Hippocampal formation (tissue), 2 donors: ENCODE data around the gene PLOD2.

Experiments
- DNase-seq, 2 donors: peaks; one replicate each; lab custom pipeline; 2025; lab: John Stamatoyannopoulos, UW

The PLOD2 gene

GRCh38 chr3:146100180-146100579 is 60.8 kb downstream of the PLOD2 start:
- DNase-seq = no peak

GRCh38 chr3:146099316-146099715 is 61.7 kb downstream of the PLOD2 start:
- DNase-seq = no peak

GRCh38 chr3:146093896-146094295 is 67.1 kb downstream of the PLOD2 start:
- DNase-seq = no peak

GRCh38 chr3:146092230-146092629 is 68.8 kb downstream of the PLOD2 start:
- no peak for DNase-seq

- no peak for DNase-seq
These were observed 69.6 kb downstream of the PLOD2 start for GRCh38 chr3:146091397-146091796.

GRCh38 chr3:146090521-146090920 is 70.5 kb downstream of the PLOD2 start:
- no peak for DNase-seq

- no peak for DNase-seq
These were observed 72.1 kb downstream of the PLOD2 start for GRCh38 chr3:146088840-146089239.

- DNase-seq = no peak
These were observed 73.9 kb downstream of the PLOD2 start for GRCh38 chr3:146087116-146087515.

- no peak for DNase-seq
These were observed 74.8 kb downstream of the PLOD2 start for GRCh38 chr3:146086211-146086610.

- DNase-seq = no peak
These were observed 75.3 kb downstream of the PLOD2 start for GRCh38 chr3:146085678-146086077.

GRCh38 chr3:146080578-146080977 is 80.4 kb downstream of the PLOD2 start:
- no peak for DNase-seq

GRCh38 chr3:146078031-146078430 is 83.0 kb downstream of the PLOD2 start:
- no peak for DNase-seq

GRCh38 chr3:146077181-146077580 is 83.8 kb downstream of the PLOD2 start:
- DNase-seq = no peak

GRCh38 chr3:146072824-146073223 is 88.2 kb downstream of the PLOD2 start:
- DNase-seq = no peak

GRCh38 chr3:146072061-146072460 is 88.9 kb downstream of the PLOD2 start:
- DNase-seq = no peak

- no peak for DNase-seq
These were observed 89.4 kb downstream of the PLOD2 start for GRCh38 chr3:146071632-146072031.

- DNase-seq = no peak
These were observed 93.9 kb downstream of the PLOD2 start for GRCh38 chr3:146067048-146067447.

GRCh38 chr3:146065573-146066006 is 95.4 kb downstream of the PLOD2 start:
- DNase-seq = peak in 1 of 2 donors; percentile 46

- DNase-seq = no peak
These were observed 102.7 kb downstream of the PLOD2 start for GRCh38 chr3:146058241-146058640.

GRCh38 chr3:146052791-146053310 is 108.1 kb downstream of the PLOD2 start:
- no peak for DNase-seq

GRCh38 chr3:146052056-146052790 is 108.8 kb downstream of the PLOD2 start:
- no peak for DNase-seq

GRCh38 chr3:146050691-146051090 is 110.3 kb downstream of the PLOD2 start:
- DNase-seq = no peak

GRCh38 chr3:146047485-146047884 is 113.5 kb downstream of the PLOD2 start:
- DNase-seq = no peak

- no peak for DNase-seq
These were observed 116.9 kb downstream of the PLOD2 start for GRCh38 chr3:146044046-146044445.
